ENCODE measurements around the gene ROR1.

GRCh38 chr1:63740432-63740831 lies 33.4 kb upstream of the ROR1 start:
- no peak for TF ChIP-seq FOXK1 (CRISPR knock-in tag; IDR thresholded peaks at IDR 0.05)
- TF ChIP-seq ESRRA (CRISPR knock-in tag; IDR thresholded peaks at IDR 0.05; ENCODE audit: borderline replicate concordance) = no peak
- TF ChIP-seq ZBTB21 (CRISPR knock-in tag; IDR thresholded peaks at IDR 0.05; ENCODE audit: borderline replicate concordance) = no peak
- TF ChIP-seq MAX (CRISPR knock-in tag; IDR thresholded peaks at IDR 0.05) = no peak
- TF ChIP-seq AFF4 (CRISPR knock-in tag; IDR thresholded peaks at IDR 0.05; ENCODE audit: borderline replicate concordance) = no peak
- no peak for TF ChIP-seq ATF6 (CRISPR knock-in tag; IDR thresholded peaks at IDR 0.05)
- no peak for TF ChIP-seq IRF1 (CRISPR knock-in tag; IDR thresholded peaks at IDR 0.05)
- TF ChIP-seq CTCF (IDR thresholded peaks at IDR 0.05) = no peak
- no peak for TF ChIP-seq ELF4 (CRISPR knock-in tag; IDR thresholded peaks at IDR 0.05; ENCODE audit: low read depth)
- TF ChIP-seq MXD4 (CRISPR knock-in tag; IDR thresholded peaks at IDR 0.05; ENCODE audit: borderline replicate concordance) = no peak
- no peak for TF ChIP-seq SP1 (CRISPR knock-in tag; conservative IDR thresholded peaks at IDR 0.05)
